Stimulated activated CD4-positive, alpha-beta T cell treated with anti-CD3 and anti-CD28 coated beads, Interleukin-4, amount 100 ng/mL, for 4 hours (primary cell): ENCODE data around the gene STK4.
"Not testable (repeated sequence)": the region's sequence is repeated elsewhere in the genome, so short reads cannot be mapped to it uniquely, and the experiment has no call there.

Source experiments
- DNase-seq, 2 experiments: peaks; one replicate each; pipeline ENCODE4 v3.0.0-alpha.2; 2020

STK4 gene

GRCh38 chr20:45058168-45058850 lies 92.0 kb downstream of the STK4 start:
- DNase-seq, result no peak

- no peak for DNase-seq
Measured at GRCh38 chr20:45059022-45059728, 92.9 kb downstream of the STK4 start.

- no peak for DNase-seq
Measured at GRCh38 chr20:45060294-45060693, 94.0 kb downstream of the STK4 start.

GRCh38 chr20:45061244-45061643 lies 94.9 kb downstream of the STK4 start:
- no peak for DNase-seq

- DNase-seq, result not testable (repeated sequence)
Measured at GRCh38 chr20:45063107-45063506, 96.8 kb downstream of the STK4 start.

DNA sequence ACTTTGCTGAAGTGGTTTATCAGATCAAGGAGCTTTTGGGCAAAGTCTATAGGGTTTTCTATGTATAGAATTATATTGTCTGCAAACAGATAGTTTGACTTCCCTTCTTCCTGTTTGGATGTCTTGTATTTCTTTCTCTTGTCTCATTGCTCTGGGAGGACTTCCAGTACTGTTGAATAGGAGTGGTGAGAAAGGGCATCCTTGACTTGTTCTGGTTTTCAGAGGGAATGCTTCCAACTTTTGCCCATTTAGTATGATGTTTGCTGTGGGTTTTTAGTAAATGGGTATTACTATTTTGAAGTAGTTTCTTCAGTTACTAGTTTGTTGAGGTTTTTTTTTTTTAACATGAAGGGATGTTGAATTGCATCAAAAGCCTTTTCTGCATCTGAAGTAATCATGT lies 98.5 kb downstream of the STK4 start:
- no peak for DNase-seq

DNA sequence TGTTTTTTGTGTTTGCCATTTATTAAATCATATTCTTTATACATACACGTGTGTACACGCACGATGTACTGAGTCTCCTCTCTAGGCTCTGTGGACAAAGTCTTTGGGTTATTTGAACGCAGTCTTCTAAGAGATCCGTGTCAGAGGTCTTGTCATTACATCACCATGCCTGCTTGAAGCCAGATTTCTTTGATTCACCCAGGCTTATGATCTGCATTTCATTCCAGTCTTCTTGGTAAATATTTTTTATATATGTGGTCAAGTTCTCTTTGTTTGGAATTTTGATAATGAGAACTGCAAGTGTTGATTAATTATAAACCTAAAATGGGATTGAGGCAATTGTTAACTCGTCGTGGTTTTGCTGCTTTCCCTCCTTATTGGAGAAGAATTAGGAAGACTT lies 100.1 kb downstream of the STK4 start:
- DNase-seq, result no peak

GRCh38 chr20:45067087-45067486 lies 100.8 kb downstream of the STK4 start:
- DNase-seq, result no peak

DNA sequence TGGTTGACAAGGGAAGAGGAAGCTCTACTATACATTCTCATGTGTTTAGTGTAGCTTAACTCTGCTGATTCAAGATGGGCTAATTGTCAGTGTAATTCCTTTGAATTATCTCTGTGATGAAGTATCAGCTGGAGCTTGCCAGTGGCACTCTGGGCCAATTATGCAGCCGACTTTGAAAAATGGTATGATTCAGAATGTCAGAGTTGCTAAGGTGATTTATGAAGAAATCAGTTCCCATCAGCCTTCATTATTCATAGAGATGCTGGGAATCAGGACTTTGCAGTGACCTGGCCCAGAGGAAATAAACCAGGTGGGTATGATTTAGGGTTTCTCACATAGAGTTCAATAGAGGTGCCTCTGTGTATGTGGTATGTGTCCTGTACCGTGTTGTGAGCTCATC lies 101.2 kb downstream of the STK4 start:
- DNase-seq, result no peak

DNA sequence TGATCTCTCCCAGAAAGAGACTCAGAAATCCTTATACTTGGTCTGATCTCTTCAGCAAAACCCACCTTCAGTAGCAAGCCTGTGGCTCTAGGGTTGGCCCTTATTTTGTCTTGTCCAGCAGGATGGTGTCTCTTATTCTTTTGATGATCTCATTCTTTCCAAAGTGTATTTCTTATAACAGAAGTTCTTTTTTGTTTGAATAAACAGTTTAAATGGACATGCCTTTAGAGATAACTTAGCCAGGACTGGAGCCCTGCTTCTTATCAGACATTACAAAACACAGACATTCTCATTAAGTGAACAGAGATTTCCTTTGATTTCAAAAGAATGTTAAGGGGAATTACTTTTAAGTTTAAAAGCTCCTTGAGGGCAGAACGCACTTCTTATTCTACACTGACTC lies 102.9 kb downstream of the STK4 start:
- DNase-seq, result no peak

- no peak for DNase-seq
Measured at GRCh38 chr20:45070932-45071632, 104.8 kb downstream of the STK4 start.

DNA sequence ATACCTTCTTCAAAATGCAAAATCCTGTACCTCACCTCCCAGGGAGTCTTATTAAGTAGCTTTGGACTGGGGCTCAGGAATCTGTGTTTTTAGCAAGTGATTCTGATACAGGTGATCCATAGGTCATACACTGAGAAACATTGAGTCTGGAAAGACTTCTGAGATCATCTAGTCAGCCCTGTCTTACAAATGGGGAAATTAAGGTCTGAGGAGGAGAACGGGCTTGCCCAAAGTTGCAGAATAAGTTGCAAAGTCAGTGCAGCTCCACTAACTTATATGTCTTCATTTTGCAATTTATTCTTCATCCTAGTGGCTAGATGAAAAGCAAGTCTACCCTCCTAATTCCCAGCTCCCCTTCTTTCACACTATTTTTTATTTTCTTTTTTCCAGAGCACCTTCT lies 105.8 kb downstream of the STK4 start:
- DNase-seq, result no peak

GRCh38 chr20:45073221-45073620 lies 106.9 kb downstream of the STK4 start:
- DNase-seq, result no peak

DNA sequence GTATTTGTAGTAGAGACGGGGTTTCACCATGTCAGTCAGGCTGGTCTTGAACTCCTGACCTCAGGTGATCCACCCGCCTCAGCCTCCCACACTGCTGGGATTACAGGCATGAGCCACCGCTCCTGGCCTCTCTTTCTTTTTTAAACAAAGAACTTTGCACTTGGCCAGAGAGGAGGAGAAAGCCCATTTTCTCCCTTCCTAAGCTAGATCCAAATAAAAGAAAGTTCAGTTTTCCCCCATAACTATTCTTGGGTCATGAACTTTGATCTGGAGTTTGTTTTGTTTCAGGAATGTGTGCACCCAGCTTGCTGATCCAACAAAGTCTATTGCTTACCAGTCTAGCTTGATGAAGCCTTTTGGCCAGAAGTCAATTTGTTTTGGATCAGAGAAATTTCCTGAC lies 111.2 kb downstream of the STK4 start:
- no peak for DNase-seq

- DNase-seq, result no peak
Measured at GRCh38 chr20:45080867-45081624, 114.7 kb downstream of the STK4 start.

DNA sequence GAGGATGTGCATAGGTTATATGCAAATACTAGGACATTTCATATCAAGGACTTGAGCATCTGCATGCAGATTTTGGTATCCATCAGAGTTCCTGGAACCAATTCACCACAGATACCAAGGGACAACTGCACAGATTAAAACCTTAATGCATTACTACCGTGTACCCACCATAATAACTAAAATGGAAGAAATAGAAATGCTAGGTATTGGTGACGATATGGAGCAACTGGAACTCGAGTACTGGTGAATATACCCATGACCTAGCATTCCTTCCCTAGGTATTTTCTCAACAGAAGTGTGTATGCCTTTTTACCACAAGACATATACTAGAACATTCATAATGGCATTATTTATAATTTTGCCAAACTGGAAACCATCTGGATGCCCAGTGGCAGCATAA lies 116.2 kb downstream of the STK4 start:
- no peak for DNase-seq

- no peak for DNase-seq
Measured at GRCh38 chr20:45083127-45083526, 116.8 kb downstream of the STK4 start.

GRCh38 chr20:45085289-45085688 lies 119.0 kb downstream of the STK4 start:
- no peak for DNase-seq

DNA sequence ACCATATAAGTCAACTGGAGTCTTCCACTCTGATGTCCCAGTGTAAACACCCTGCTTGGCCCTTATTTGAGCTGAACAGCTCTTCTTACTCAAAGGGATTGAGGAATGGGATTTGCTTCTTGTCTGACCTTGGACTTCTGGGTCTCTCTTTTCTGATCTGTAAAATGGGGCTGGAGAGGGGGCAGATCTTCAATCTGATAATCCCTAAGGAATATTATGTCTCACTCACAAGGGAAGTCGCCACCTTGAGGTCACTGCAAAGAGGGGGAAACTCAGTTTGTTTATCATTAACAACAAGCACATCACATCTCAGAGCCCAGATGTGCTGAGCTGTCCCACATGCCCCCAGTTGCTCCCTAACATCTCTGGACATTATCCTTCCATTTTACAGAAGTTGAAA lies 119.6 kb downstream of the STK4 start:
- DNase-seq, result no peak

- no peak for DNase-seq
Measured at GRCh38 chr20:45087097-45087790, 120.9 kb downstream of the STK4 start.

DNA sequence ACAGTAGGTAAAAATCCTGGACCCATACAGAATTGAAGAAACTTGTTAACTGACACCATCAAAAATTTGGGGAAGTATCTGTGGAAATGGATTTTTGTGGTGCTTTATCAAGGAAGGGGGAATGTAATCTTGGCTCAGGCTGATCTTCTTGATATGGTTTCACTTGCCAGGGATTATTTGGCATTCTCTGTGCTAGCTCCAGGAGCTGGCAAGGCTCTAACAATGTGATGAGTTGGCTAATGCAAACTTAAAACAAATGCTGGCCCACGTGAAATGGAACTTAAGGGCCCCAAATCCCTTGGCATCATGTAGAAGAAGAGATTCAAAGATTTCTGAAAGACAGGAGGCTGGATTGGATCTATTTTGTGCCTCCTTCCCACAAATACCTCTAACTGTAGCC lies 121.5 kb downstream of the STK4 start:
- no peak for DNase-seq

DNA sequence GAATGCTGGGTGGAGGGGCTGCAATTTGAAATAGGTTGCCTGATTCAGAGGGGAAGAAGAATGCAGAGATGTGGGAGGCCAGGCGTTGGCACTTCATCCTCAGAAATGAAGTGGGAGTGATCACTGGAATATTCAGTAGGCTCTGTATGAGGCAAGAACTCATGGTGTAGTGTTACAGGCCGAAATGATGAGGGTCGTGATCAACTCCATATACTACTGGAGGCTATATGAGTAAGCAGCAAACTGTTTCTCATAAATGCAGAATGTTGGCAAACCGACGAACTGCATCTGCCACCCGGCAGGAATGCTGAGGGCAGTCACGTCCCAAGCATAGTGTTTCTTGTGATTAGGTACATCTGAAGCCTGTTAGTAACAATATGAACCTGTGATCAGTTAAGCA lies 121.9 kb downstream of the STK4 start:
- no peak for DNase-seq

DNA sequence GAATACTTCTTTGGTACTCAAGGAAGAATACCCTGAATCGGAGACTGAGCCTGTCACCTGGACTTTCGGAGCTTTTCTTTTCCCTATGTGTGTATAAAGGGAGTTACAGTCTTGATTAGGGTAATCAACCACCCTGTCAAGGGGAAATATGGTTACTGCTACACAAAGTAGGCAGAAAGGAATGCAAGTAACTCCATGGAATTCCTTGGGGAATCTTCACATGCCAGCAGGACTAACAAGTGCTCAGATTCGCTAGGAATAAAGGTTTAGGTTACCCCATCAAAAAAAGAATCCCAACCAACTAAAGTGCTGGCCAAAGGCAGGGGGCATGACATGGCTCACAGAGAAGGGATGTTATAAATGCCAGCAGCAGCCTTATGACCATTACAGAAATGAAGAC lies 124.2 kb downstream of the STK4 start:
- no peak for DNase-seq
